IgD-negative memory B cell (primary cell): Measurements from ENCODE around the gene LGALS4. TPM values are rescaled to one million over a fixed set of nuclear protein-coding genes. Genes with fewer than 3 reads are reported as not detected.

Experiments
- H3K27ac Mint-ChIP-seq, 3 donors: one replicate each; pipeline ENCODE4 v1.8.0; 2020 to 2022; ENCODE audit warnings: mild to moderate bottlenecking in 3 of 3, mixed read lengths in 3 of 3, moderate library complexity in 1 of 3
- H3K27me3 Mint-ChIP-seq: one replicate; pipeline ENCODE4 v1.8.0; 2021; ENCODE audit warnings: mixed read lengths
- H3K36me3 Mint-ChIP-seq: one replicate; pipeline ENCODE4 v1.8.0; 2020; ENCODE audit warnings: mild to moderate bottlenecking, mixed read lengths
- H3K4me1 Mint-ChIP-seq, 3 donors: one replicate each; pipeline ENCODE4 v1.8.0; 2020 to 2022; ENCODE audit warnings: mixed read lengths in 3 of 3, mild to moderate bottlenecking in 1 of 3
- H3K4me3 Mint-ChIP-seq, 4 donors: one replicate each; pipeline ENCODE4 v1.8.0; 2020 to 2022; ENCODE audit warnings: mild to moderate bottlenecking in 4 of 4, mixed read lengths in 4 of 4, moderate library complexity in 3 of 4
- H3K9me3 Mint-ChIP-seq, 3 donors: one replicate each; pipeline ENCODE4 v1.8.0; 2020 to 2021; ENCODE audit warnings: mixed read lengths in 3 of 3, mild to moderate bottlenecking in 1 of 3
- polyA plus RNA-seq: library from polyadenylated mRNA; unstranded; fragments of 300-500 nt; fragmentation: Illumina TruSeq; gene quantifications from one replicate; pipeline ENCODE4 v1.2.3, GENCODE V29; 2021

LGALS4 gene
- polyA plus RNA-seq, 1 donor from 2014 or later = not detected

GRCh38 chr19:38848299-38849146 lies 35.8 kb upstream of the LGALS4 start:
- Mint-ChIP-seq H3K36me3 (peaks cover 6% of the 10 kb centered on the region), H3K4me1 (peaks cover 18 to 45% (median 40%) of the 10 kb centered on the region in 3 donors), H3K4me3 (peak overlapping the region; percentile 73 to 98 (median 94)), H3K27ac (peak overlapping the region; percentile 88 to 100 (median 97)), H3K9me3 (no peaks in the 10 kb centered on the region), H3K27me3 (peaks cover 2% of the 10 kb centered on the region)

- peak overlapping the region in 2 of 3 donors; percentile 46 to 57 for H3K27ac Mint-ChIP-seq
Measured at GRCh38 chr19:38846097-38846496, 33.4 kb upstream of the LGALS4 start.

GRCh38 chr19:38845374-38846024 lies 32.8 kb upstream of the LGALS4 start:
- no peaks in the 10 kb centered on the region for H3K9me3 Mint-ChIP-seq
- H3K36me3 Mint-ChIP-seq = peaks cover 10% of the 10 kb centered on the region
- H3K4me3 Mint-ChIP-seq = peak overlapping the region in 1 of 4 donors; percentile 63
- peak overlapping the region in 2 of 3 donors; percentile 46 to 57 for H3K27ac Mint-ChIP-seq
- H3K4me1 Mint-ChIP-seq = peaks cover 20 to 56% (median 41%) of the 10 kb centered on the region in 3 donors
- H3K27me3 Mint-ChIP-seq = peaks cover 2% of the 10 kb centered on the region

More at GRCh38 chr19:38846097-38846496, 33.4 kb upstream of the LGALS4 start:
- H3K9me3 Mint-ChIP-seq = no peaks in the 10 kb centered on the region
- H3K36me3 Mint-ChIP-seq = peaks cover 10% of the 10 kb centered on the region
- peak overlapping the region in 1 of 4 donors; percentile 10 for H3K4me3 Mint-ChIP-seq
- peaks cover 20 to 55% (median 43%) of the 10 kb centered on the region in 3 donors for H3K4me1 Mint-ChIP-seq
- H3K27me3 Mint-ChIP-seq = peaks cover 2% of the 10 kb centered on the region

GRCh38 chr19:38844093-38844686 lies 31.4 kb upstream of the LGALS4 start:
- Mint-ChIP-seq H3K4me1 (peaks cover 20 to 56% (median 41%) of the 10 kb centered on the region in 3 donors), H3K36me3 (peaks cover 10% of the 10 kb centered on the region), H3K27ac (peak overlapping the region in 2 of 3 donors; percentile 47 to 71), H3K27me3 (no peaks in the 10 kb centered on the region), H3K4me3 (peak overlapping the region in 3 of 4 donors; percentile 4 to 87 (median 30)), H3K9me3 (no peaks in the 10 kb centered on the region)

GRCh38 chr19:38843175-38843758 lies 30.5 kb upstream of the LGALS4 start:
- H3K9me3 Mint-ChIP-seq = no peaks in the 10 kb centered on the region
- peak overlapping the region in 3 of 4 donors; percentile 4 to 68 (median 43) for H3K4me3 Mint-ChIP-seq
- H3K4me1 Mint-ChIP-seq = peaks cover 16 to 49% (median 34%) of the 10 kb centered on the region in 3 donors
- peaks cover 8% of the 10 kb centered on the region for H3K36me3 Mint-ChIP-seq
- H3K27ac Mint-ChIP-seq = peak overlapping the region in 2 of 3 donors; percentile 47 to 71
- no peaks in the 10 kb centered on the region for H3K27me3 Mint-ChIP-seq

- Mint-ChIP-seq H3K36me3 (peaks cover 8% of the 10 kb centered on the region), H3K4me1 (peaks cover 16 to 44% (median 28%) of the 10 kb centered on the region in 3 donors), H3K27me3 (no peaks in the 10 kb centered on the region), H3K4me3 (peak overlapping the region; percentile 4 to 87 (median 76)), H3K27ac (peak overlapping the region; percentile 71 to 94 (median 78)), H3K9me3 (no peaks in the 10 kb centered on the region)
Measured at GRCh38 chr19:38842439-38843174, 29.9 kb upstream of the LGALS4 start.

- peaks cover 16 to 38% (median 28%) of the 10 kb centered on the region in 3 donors for H3K4me1 Mint-ChIP-seq
- peak overlapping the region; percentile 71 to 94 (median 88) for H3K27ac Mint-ChIP-seq
- no peaks in the 10 kb centered on the region for H3K27me3 Mint-ChIP-seq
- H3K9me3 Mint-ChIP-seq = no peaks in the 10 kb centered on the region
- H3K4me3 Mint-ChIP-seq = peak overlapping the region; percentile 25 to 87 (median 76)
- H3K36me3 Mint-ChIP-seq = peaks cover 11% of the 10 kb centered on the region
Measured at GRCh38 chr19:38841787-38842438, 29.2 kb upstream of the LGALS4 start.

GRCh38 chr19:38841180-38841766 lies 28.5 kb upstream of the LGALS4 start:
- Mint-ChIP-seq H3K4me1 (peaks cover 16 to 37% (median 28%) of the 10 kb centered on the region in 3 donors), H3K27ac (peak overlapping the region; percentile 32 to 94 (median 88)), H3K9me3 (no peaks in the 10 kb centered on the region), H3K36me3 (peaks cover 11% of the 10 kb centered on the region), H3K4me3 (peak overlapping the region in 1 of 4 donors; percentile 25), H3K27me3 (no peaks in the 10 kb centered on the region)

- Mint-ChIP-seq H3K36me3 (peaks cover 11% of the 10 kb centered on the region), H3K4me1 (peaks cover 16 to 31% (median 23%) of the 10 kb centered on the region in 3 donors), H3K27ac (peak overlapping the region in 2 of 3 donors; percentile 32 to 59), H3K9me3 (no peaks in the 10 kb centered on the region), H3K4me3 (no peak overlapping the region), H3K27me3 (no peaks in the 10 kb centered on the region)
Measured at GRCh38 chr19:38840583-38840968, 27.8 kb upstream of the LGALS4 start.

GRCh38 chr19:38839816-38840582 lies 27.3 kb upstream of the LGALS4 start:
- Mint-ChIP-seq H3K4me3 (no peak overlapping the region), H3K4me1 (peaks cover 16 to 28% (median 21%) of the 10 kb centered on the region in 3 donors), H3K27me3 (no peaks in the 10 kb centered on the region), H3K36me3 (peaks cover 11% of the 10 kb centered on the region), H3K9me3 (no peaks in the 10 kb centered on the region), H3K27ac (peak overlapping the region in 2 of 3 donors; percentile 71 to 84)

- Mint-ChIP-seq H3K36me3 (peaks cover 8% of the 10 kb centered on the region), H3K27me3 (no peaks in the 10 kb centered on the region), H3K4me1 (peaks cover 11 to 24% (median 17%) of the 10 kb centered on the region in 3 donors), H3K4me3 (peak overlapping the region in 2 of 4 donors; percentile 12 to 35), H3K27ac (peak overlapping the region; percentile 59 to 84 (median 71)), H3K9me3 (no peaks in the 10 kb centered on the region)
Measured at GRCh38 chr19:38838986-38839761, 26.4 kb upstream of the LGALS4 start.
